Panc1 (cell line): ENCODE measurements around the gene AGBL4. TPM values are rescaled to one million over a fixed set of nuclear protein-coding genes. Genes with fewer than 3 reads are reported as not detected.

Experiments used
- ATAC-seq: fragments of 200-7000 bp; cut with Tn5 transposase; 2 replicates; pipeline ENCODE4 v1.9.1; 2020; ENCODE audit warnings: mild to moderate bottlenecking, moderate library complexity
- BruUV-seq: library from RNA; stranded (reverse); fragments of 400-500 nt; replicated peaks from 2 replicates; lab custom pipeline; 2021; lab: Mats Ljungman, UMichigan
- CTCF ChIA-PET: fragments of 300-600 bp; sonication (Branson Sonifier 250); formaldehyde crosslinking; loops from one replicate; lab custom pipeline; 2022; ENCODE audit warnings: antibody characterized with exemption; lab: Charles Lee
- POLR2A ChIA-PET: fragments of 300-600 bp; sonication (Branson Sonifier 250); formaldehyde crosslinking; loops from one replicate; lab custom pipeline; 2022; ENCODE audit warnings: antibody characterized with exemption; lab: Charles Lee
- DNase-seq: peaks from one replicate; pipeline ENCODE4 v3.0.0-alpha.2; 2010; ENCODE audit warnings: low read depth, low spot score
- H3K27ac ChIP-seq: 2 replicates; pipeline ENCODE4 v1.5.1; 2011; ENCODE audit warnings: mild to moderate bottlenecking, low read length, inconsistent platforms
- H3K27me3 ChIP-seq: fragments of 200-500 bp; sonication (Bioruptor generic); 2 replicates; pipeline ENCODE4 v1.6.0; 2014; ENCODE audit warnings: low read length, inconsistent platforms; ENCODE audit not compliant: control insufficient read depth, insufficient read depth
- H3K36me3 ChIP-seq: fragments of 200-500 bp; sonication (Bioruptor generic); 2 replicates; pipeline ENCODE4 v1.5.1; 2014; ENCODE audit warnings: inconsistent platforms, mild to moderate bottlenecking, low read length, moderate library complexity; ENCODE audit not compliant: control insufficient read depth, insufficient read depth
- H3K4me1 ChIP-seq: 2 replicates; pipeline ENCODE4 v1.5.1; 2011; ENCODE audit warnings: inconsistent platforms, mild to moderate bottlenecking, low read length, moderate library complexity; ENCODE audit not compliant: control insufficient read depth, insufficient read depth
- H3K4me3 ChIP-seq, 2 experiments: 2 replicates each; pipeline ENCODE4 v1.5.1; 2011 to 2012; ENCODE audit warnings: low read depth in 2 of 2, low read length in 2 of 2, mild to moderate bottlenecking in 2 of 2, inconsistent platforms in 1 of 2, moderate library complexity in 1 of 2
- H3K9me3 ChIP-seq: fragments of 200-500 bp; sonication (Bioruptor generic); 2 replicates; pipeline ENCODE4 v1.5.1; 2014; ENCODE audit warnings: low read depth, mild to moderate bottlenecking, inconsistent platforms, low read length, moderate library complexity; ENCODE audit not compliant: control insufficient read depth, insufficient read depth
- CTCF ChIP-seq: fragments of 450-650 bp; IDR thresholded peaks from 2 replicates; pipeline ENCODE4 v1.5.1; 2017; ENCODE audit warnings: mild to moderate bottlenecking
- POLR2AphosphoS5 ChIP-seq: IDR thresholded peaks from 2 replicates; pipeline ENCODE4 v1.6.1; 2012; ENCODE audit warnings: mild to moderate bottlenecking, low read depth, low read length, moderate library complexity
- SIN3A ChIP-seq: IDR thresholded peaks from 2 replicates; pipeline ENCODE4 v1.6.1; 2012; ENCODE audit warnings: low read depth, mild to moderate bottlenecking, low read length, moderate library complexity, borderline replicate concordance; ENCODE audit not compliant: insufficient read depth
- TCF7L2 ChIP-seq: IDR thresholded peaks from 2 replicates; pipeline ENCODE4 v1.6.1; 2011; ENCODE audit warnings: mild to moderate bottlenecking, low read depth, low read length, inconsistent platforms
- in situ Hi-C: cut with HindIII; loops from 2 replicates; pipeline ENCODE4 v1.10.0; 2016; ENCODE audit warnings: low sequenced_read_pairs, low pct_unique_long_range_greater_than_20kb
- intact Hi-C: fragments of 100-400 bp; cut with micrococcal nuclease; formaldehyde crosslinking; loops from one replicate; pipeline ENCODE4 v1.10.0; 2022; ENCODE audit not compliant: unreplicated experiment
- total RNA-seq: library from RNA; stranded (reverse); gene quantifications from one replicate; pipeline ENCODE4 v1.2.1, GENCODE V29; 2021; ENCODE audit not compliant: unreplicated experiment
- TF ChIP-seq, protein P1 (sequence below), 2 experiments: IDR thresholded peaks; 2 replicates each; pipeline ENCODE4 v1.6.1; 2011 to 2012; ENCODE audit warnings: low read depth in 2 of 2, control low read depth in 1 of 2, low read length in 1 of 2, mild to moderate bottlenecking in 1 of 2, moderate library complexity in 1 of 2; ENCODE audit not compliant: insufficient read depth in 1 of 2

The AGBL4 gene
- total RNA-seq, 1 experiment from 2014 or later, result not detected

DNA sequence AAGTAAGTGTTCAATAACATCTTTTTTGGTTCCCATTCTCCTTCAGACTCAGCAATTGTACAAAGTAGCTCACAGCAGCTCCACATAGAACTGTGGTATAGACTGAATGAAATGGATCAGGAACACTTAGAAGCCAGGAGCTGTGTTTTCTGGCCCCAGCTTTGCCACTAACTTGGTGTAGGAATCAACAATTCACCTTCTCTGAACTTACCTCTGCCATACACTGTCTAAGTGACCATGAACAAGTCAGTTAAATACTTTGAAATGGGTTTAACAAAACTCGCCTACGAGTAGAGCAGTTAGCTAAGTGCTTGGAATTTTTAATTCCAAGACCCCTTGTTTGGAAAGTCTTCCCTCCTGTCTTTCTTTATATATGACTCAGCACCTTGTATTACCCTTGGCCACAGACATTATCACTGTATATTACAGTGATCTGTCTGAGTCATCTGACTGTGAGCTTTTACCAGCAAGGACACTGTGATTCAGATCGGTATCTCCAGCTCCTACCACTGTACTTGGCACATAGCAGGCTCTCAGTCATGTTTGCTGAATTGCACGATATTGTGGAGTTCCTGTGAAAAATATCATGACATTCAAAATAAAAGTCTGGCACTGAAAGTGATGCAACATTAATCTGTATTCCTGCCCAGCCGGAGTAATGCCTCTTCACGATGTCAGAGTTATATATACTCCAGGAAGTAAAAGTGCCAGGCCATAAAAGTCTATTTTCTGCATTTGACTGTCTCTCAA, 1145.4 kb downstream of the AGBL4 start:
- CTCF ChIA-PET, result no interaction called here

GRCh38 chr1:48876330-48876785, 1147.4 kb downstream of the AGBL4 start:
- no TSS peak for BruUV-seq

More for the DNA sequence above, 1145.4 kb downstream of the AGBL4 start:
- POLR2A ChIA-PET, result no interaction called here
- ATAC-seq (peak; percentile 78), DNase-seq (peak; percentile 63)
- TF ChIP-seq, protein P1, sequence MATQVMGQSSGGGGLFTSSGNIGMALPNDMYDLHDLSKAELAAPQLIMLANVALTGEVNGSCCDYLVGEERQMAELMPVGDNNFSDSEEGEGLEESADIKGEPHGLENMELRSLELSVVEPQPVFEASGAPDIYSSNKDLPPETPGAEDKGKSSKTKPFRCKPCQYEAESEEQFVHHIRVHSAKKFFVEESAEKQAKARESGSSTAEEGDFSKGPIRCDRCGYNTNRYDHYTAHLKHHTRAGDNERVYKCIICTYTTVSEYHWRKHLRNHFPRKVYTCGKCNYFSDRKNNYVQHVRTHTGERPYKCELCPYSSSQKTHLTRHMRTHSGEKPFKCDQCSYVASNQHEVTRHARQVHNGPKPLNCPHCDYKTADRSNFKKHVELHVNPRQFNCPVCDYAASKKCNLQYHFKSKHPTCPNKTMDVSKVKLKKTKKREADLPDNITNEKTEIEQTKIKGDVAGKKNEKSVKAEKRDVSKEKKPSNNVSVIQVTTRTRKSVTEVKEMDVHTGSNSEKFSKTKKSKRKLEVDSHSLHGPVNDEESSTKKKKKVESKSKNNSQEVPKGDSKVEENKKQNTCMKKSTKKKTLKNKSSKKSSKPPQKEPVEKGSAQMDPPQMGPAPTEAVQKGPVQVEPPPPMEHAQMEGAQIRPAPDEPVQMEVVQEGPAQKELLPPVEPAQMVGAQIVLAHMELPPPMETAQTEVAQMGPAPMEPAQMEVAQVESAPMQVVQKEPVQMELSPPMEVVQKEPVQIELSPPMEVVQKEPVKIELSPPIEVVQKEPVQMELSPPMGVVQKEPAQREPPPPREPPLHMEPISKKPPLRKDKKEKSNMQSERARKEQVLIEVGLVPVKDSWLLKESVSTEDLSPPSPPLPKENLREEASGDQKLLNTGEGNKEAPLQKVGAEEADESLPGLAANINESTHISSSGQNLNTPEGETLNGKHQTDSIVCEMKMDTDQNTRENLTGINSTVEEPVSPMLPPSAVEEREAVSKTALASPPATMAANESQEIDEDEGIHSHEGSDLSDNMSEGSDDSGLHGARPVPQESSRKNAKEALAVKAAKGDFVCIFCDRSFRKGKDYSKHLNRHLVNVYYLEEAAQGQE (IDR thresholded peaks at IDR 0.05; ENCODE audit: insufficient read depth in 1 of 2, low read depth in 2 of 2, low read length in 1 of 2), result no peak
- TF ChIP-seq SIN3A, result no peak
- TF ChIP-seq CTCF, result no peak
- no peak for TF ChIP-seq POLR2AphosphoS5
- no peak for TF ChIP-seq TCF7L2
- no peaks in the 10 kb centered on the region; the same call in none of the 2 replicates for H3K4me1 ChIP-seq
- in situ Hi-C loops, result no loop called here
- no peak overlapping the region; a peak in 1 of 4 replicates for H3K4me3 ChIP-seq
- no peak overlapping the region for H3K27ac ChIP-seq
- intact Hi-C loops, result no loop called here
- H3K36me3 ChIP-seq, result no peaks in the 10 kb centered on the region
- no peaks in the 10 kb centered on the region for H3K9me3 ChIP-seq
- BruUV-seq, result no TSS peak
- no peaks in the 10 kb centered on the region for H3K27me3 ChIP-seq

More at GRCh38 chr1:48876330-48876785, 1147.4 kb downstream of the AGBL4 start:
- in situ Hi-C loops (no loop called here), intact Hi-C loops (no loop called here)
- Histone ChIP-seq H3K4me3 (no peak overlapping the region), H3K36me3 (no peaks in the 10 kb centered on the region), H3K4me1 (no peaks in the 10 kb centered on the region; the same call in none of the 2 replicates), H3K9me3 (no peaks in the 10 kb centered on the region), H3K27me3 (no peaks in the 10 kb centered on the region), H3K27ac (no peak overlapping the region)
- no peak for ATAC-seq
- POLR2A ChIA-PET, result no interaction called here
- CTCF ChIA-PET, result no interaction called here
- DNase-seq, result no peak
- TF ChIP-seq, protein P1 (IDR thresholded peaks at IDR 0.05; ENCODE audit: insufficient read depth in 1 of 2, low read depth in 2 of 2, low read length in 1 of 2), result no peak
- TF ChIP-seq SIN3A, result no peak
- no peak for TF ChIP-seq TCF7L2
- no peak for TF ChIP-seq POLR2AphosphoS5
- TF ChIP-seq CTCF, result no peak
